OCI-LY1 (cell line): ENCODE data around the gene WNT16.

Experiments
- H2AFZ ChIP-seq: fragments of 200-600 bp; sonication (generic), shearing (Covaris generic); 2 replicates; pipeline ENCODE4 v1.6.0; 2014; ENCODE audit warnings: antibody characterized with exemption, mild to moderate bottlenecking, low read length
- H3F3A ChIP-seq: fragments of 200-600 bp; sonication (generic), shearing (Covaris generic); 2 replicates; pipeline ENCODE4 v1.6.0; 2014; ENCODE audit warnings: mild to moderate bottlenecking, antibody characterized with exemption, low read length, moderate library complexity; ENCODE audit not compliant: insufficient read depth
- H3K27ac ChIP-seq: fragments of 200-600 bp; sonication (generic); 2 replicates; pipeline ENCODE4 v1.5.1; 2014; ENCODE audit warnings: low read length, mixed run types, mild to moderate bottlenecking, low read depth; ENCODE audit not compliant: poor library complexity, severe bottlenecking
- H3K27me3 ChIP-seq: fragments of 200-600 bp; sonication (generic); 2 replicates; pipeline ENCODE4 v1.6.0; 2014; ENCODE audit warnings: antibody characterized with exemption, mild to moderate bottlenecking, low read length, moderate library complexity; ENCODE audit not compliant: insufficient read depth
- H3K36me3 ChIP-seq: fragments of 200-600 bp; sonication (generic); 2 replicates; pipeline ENCODE4 v1.6.1; 2014; ENCODE audit warnings: mild to moderate bottlenecking, antibody characterized with exemption, low read length, moderate library complexity, mixed read lengths; ENCODE audit not compliant: insufficient read depth
- H3K4me1 ChIP-seq: fragments of 200-600 bp; sonication (generic); 2 replicates; pipeline ENCODE4 v1.5.1; 2014; ENCODE audit warnings: mild to moderate bottlenecking, low read length, moderate library complexity; ENCODE audit not compliant: insufficient read depth, severe bottlenecking
- H3K4me2 ChIP-seq: fragments of 200-600 bp; sonication (generic), shearing (Covaris generic); 2 replicates; pipeline ENCODE4 v1.6.1; 2014; ENCODE audit warnings: low read length
- H3K4me3 ChIP-seq: fragments of 200-600 bp; sonication (generic); 2 replicates; pipeline ENCODE4 v1.5.1; 2014; ENCODE audit warnings: low read length, low read depth, mild to moderate bottlenecking, mixed read lengths; ENCODE audit not compliant: poor library complexity, severe bottlenecking
- H3K79me2 ChIP-seq: fragments of 200-600 bp; shearing (Covaris generic); 2 replicates; pipeline ENCODE4 v1.6.1; 2016; ENCODE audit warnings: mixed run types, low read length, mixed read lengths; ENCODE audit not compliant: insufficient read depth
- H3K9ac ChIP-seq: fragments of 200-600 bp; sonication (generic), shearing (Covaris generic); 2 replicates; pipeline ENCODE4 v1.6.1; 2014; ENCODE audit warnings: mild to moderate bottlenecking, low read length, mixed read lengths
- H3K9me2 ChIP-seq: fragments of 200-600 bp; sonication (generic), shearing (Covaris generic); 2 replicates; pipeline ENCODE4 v1.6.1; 2014; ENCODE audit warnings: low read depth, mild to moderate bottlenecking, low read length, mixed read lengths
- H3K9me3 ChIP-seq: fragments of 200-600 bp; shearing (Covaris generic); 2 replicates; pipeline ENCODE4 v1.6.1; 2014; ENCODE audit warnings: low read length, mixed read lengths
- H4K20me1 ChIP-seq: fragments of 200-600 bp; sonication (generic), shearing (Covaris generic); 2 replicates; pipeline ENCODE4 v1.6.0; 2016; ENCODE audit warnings: mild to moderate bottlenecking, low read length; ENCODE audit not compliant: insufficient read depth
- CTCF ChIP-seq: fragments of 200-600 bp; sonication (generic), shearing (Covaris generic); IDR thresholded peaks from 2 replicates; pipeline ENCODE4 v1.5.1; 2017; ENCODE audit warnings: mild to moderate bottlenecking, antibody characterized with exemption, low read length, moderate library complexity, mixed read lengths
- EZH2 ChIP-seq: fragments of 200-600 bp; sonication (generic), shearing (Covaris generic); IDR thresholded peaks from 2 replicates; pipeline ENCODE4 v1.8.0; 2017; ENCODE audit warnings: borderline replicate concordance, mixed run types, mild to moderate bottlenecking, antibody characterized with exemption, low read length, moderate library complexity, mixed read lengths

WNT16 gene

GRCh38 chr7:121306565-121306964, 22.2 kb upstream of the WNT16 start:
- no peaks in the 10 kb centered on the region for H3K79me2 ChIP-seq
- no peaks in the 10 kb centered on the region for H3K9me2 ChIP-seq
- H3K9ac ChIP-seq: no peak overlapping the region
- TF ChIP-seq CTCF: no peak
- no peak for TF ChIP-seq EZH2
- H3K27me3 ChIP-seq: no peaks in the 10 kb centered on the region
- H2AFZ ChIP-seq: no peak overlapping the region
- H3K9me3 ChIP-seq: peaks cover 13% of the 10 kb centered on the region
- no peak overlapping the region for H3K4me2 ChIP-seq
- peaks cover 51% of the 10 kb centered on the region for H3K4me1 ChIP-seq
- no peaks in the 10 kb centered on the region for H3F3A ChIP-seq
- H4K20me1 ChIP-seq: no peaks in the 10 kb centered on the region
- H3K4me3 ChIP-seq: no peak overlapping the region
- H3K36me3 ChIP-seq: no peaks in the 10 kb centered on the region; the same call in 1 of the 2 replicates
- no peak overlapping the region for H3K27ac ChIP-seq

GRCh38 chr7:121307021-121307574, 21.7 kb upstream of the WNT16 start:
- Histone ChIP-seq H3K9ac (no peak overlapping the region), H3K27ac (no peak overlapping the region), H2AFZ (no peak overlapping the region), H3K79me2 (no peaks in the 10 kb centered on the region), H3K9me2 (no peaks in the 10 kb centered on the region), H3F3A (no peaks in the 10 kb centered on the region), H3K4me1 (peaks cover 51% of the 10 kb centered on the region), H3K4me2 (no peak overlapping the region), H3K9me3 (peaks cover 13% of the 10 kb centered on the region), H3K4me3 (no peak overlapping the region), H4K20me1 (no peaks in the 10 kb centered on the region), H3K27me3 (no peaks in the 10 kb centered on the region), H3K36me3 (no peaks in the 10 kb centered on the region; the same call in 1 of the 2 replicates)
- TF ChIP-seq CTCF (no peak), EZH2 (no peak)

- Histone ChIP-seq H3K9me3 (peaks cover 13% of the 10 kb centered on the region), H3K27ac (peak overlapping the region; percentile 95), H3K79me2 (no peaks in the 10 kb centered on the region), H3K4me3 (peak overlapping the region; percentile 44), H4K20me1 (no peaks in the 10 kb centered on the region), H3K4me2 (peak overlapping the region; percentile 72), H3K36me3 (no peaks in the 10 kb centered on the region; the same call in 1 of the 2 replicates), H2AFZ (0 out of 2 replicates have a peak overlapping the region, but pooled peaks have one; percentile 1), H3K4me1 (peaks cover 43% of the 10 kb centered on the region), H3F3A (0 out of 2 replicates have a peak, but pooled peaks cover 4% of the 10 kb centered on the region), H3K27me3 (no peaks in the 10 kb centered on the region), H3K9ac (peak overlapping the region; percentile 63), H3K9me2 (no peaks in the 10 kb centered on the region)
- TF ChIP-seq EZH2 (no peak), CTCF (no peak)
Measured at GRCh38 chr7:121313220-121313792, 15.5 kb upstream of the WNT16 start.
